Left colon (tissue), 2 donors: Measurements from ENCODE around the gene TRPV4. TPM values are rescaled to one million over a fixed set of nuclear protein-coding genes. Genes with fewer than 3 reads are reported as not detected.
A peak's percentile ranks its signal among the peaks of the same experiment; 100 is the strongest.

ENCODE experiments used
- ATAC-seq: fragments of 200-7000 bp; cut with Tn5 transposase; one replicate; pipeline ENCODE4 v1.9.1; 2020; ENCODE audit warnings: mild to moderate bottlenecking, moderate library complexity
- DNase-seq, 2 donors: peaks; one replicate each; pipeline ENCODE4 v3.0.0-alpha.2; 2020
- intact Hi-C, 2 donors: fragments of 100-400 bp; cut with DNase I in 1 of 2; cut with micrococcal nuclease in 1 of 2; formaldehyde crosslinking; loops; one replicate each; pipeline versions ENCODE4 v1.11.2 to v1.14.0; 2022; cut with DNase I, micrococcal nuclease
- long read RNA-seq: library from polyadenylated mRNA; unstranded; transcript quantifications from one replicate; pipeline ENCODE4 v2.0.0, GENCODE V29; 2021
- total RNA-seq, 2 donors: library from RNA; stranded (reverse); fragmentation: NEBNext Ultra II Directional; extraction: Animal tissue kit (Norgen Biotek cat#: 25700); gene quantifications; one replicate each; pipeline ENCODE4 v1.2.1, GENCODE V29; 2021
- donor health status: DM: no; HTN: no; CAD: no.
- donor health status: DM: yes; HTN: yes; CAD: no.

TRPV4 gene
- under 1 TPM; 0.09 to 0.36 TPM for total RNA-seq
- long read RNA-seq = 0 reads

DNA sequence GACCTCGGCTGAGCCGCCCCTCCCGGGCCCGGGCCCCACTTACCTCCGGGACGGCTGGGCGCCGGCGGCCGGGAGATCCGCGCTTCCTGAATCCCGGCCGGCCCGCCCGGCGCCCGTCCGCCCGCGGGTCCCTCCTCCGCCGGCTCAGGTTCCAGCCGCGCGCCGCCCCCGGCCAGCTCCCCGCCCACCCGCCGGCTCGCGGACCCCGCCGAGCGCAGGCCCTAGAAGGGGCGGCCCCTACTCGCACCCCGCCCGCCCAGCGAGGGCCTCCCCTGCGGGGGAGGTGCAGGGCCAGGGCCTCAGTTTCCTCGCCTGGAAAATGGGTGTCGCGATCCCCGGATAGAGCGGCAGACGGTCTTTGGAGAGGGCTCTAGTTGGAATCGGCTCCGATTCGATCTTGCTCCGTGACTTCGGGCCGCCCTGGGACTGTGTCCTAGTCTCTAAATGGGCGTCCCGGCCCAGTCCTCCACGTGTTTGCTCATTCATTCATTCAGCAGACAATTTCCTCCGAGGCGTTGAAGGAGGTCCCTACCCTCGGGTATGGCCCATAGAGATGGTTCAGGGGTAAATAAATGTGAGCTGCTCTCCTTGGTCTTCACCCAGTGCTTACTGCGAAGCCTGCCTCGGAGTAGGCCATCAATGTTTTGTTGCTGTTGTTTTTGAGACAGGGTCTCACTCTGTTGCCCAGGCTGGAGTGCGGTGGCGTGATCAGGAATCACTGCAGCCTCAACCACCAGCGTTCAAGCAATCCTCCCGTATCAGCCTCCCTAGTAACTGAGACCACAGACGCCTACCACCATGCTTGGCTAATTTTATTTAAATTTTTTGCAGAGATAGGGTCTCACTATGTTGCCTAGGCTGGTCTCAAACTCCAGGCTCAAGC, at the start of gene TRPV4:
Gene TRPV4, minus strand, starts transcription at position 92 of the 883 bp plus-strand sequence. CDS start 18,602 bp downstream, outside the sequence.
- DNase-seq (no peak), ATAC-seq (peak; percentile 28)
- intact Hi-C loops = no loop called here

DNA sequence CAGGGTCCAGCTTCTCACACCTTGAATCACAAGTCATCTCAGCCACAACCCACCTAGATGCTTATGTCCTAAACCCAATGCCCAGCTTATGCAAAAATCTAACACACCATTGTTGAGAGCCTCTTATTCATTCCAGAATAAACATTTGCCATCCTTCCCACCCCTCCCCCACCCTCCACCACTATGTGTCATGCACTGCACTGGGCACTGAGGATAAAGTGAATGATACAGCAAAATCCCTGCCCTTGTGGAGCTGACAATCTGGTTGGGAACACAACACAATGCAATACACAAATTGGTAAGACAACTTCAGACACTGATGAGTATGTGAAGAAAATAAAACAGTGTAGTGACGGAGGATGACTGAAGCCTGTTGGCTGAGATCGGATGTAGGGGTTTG, 48.6 kb upstream of the TRPV4 start:
- ATAC-seq (no peak), DNase-seq (no peak)
- intact Hi-C loops = no loop called here

DNA sequence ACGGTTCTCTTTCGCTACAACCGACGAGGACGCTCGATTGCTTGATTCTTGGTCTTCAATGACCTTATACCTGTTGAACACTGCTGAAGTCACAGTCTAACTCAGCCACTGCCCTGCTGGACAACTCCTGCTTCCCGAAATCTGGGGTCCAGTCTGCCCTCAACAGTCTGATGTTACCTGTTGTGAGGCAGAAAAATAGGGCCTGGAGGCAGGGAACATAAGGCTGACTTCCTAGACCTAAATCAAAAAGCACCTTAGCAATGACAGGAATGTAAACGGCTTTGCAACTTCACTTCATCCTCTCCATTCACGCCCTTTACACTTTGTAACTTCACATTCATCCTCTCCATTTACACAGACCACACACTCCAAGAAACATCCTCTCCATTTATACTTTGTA, 47.7 kb upstream of the TRPV4 start:
- ATAC-seq (peak; percentile 17), DNase-seq (no peak)
- intact Hi-C loops = no loop called here

DNA sequence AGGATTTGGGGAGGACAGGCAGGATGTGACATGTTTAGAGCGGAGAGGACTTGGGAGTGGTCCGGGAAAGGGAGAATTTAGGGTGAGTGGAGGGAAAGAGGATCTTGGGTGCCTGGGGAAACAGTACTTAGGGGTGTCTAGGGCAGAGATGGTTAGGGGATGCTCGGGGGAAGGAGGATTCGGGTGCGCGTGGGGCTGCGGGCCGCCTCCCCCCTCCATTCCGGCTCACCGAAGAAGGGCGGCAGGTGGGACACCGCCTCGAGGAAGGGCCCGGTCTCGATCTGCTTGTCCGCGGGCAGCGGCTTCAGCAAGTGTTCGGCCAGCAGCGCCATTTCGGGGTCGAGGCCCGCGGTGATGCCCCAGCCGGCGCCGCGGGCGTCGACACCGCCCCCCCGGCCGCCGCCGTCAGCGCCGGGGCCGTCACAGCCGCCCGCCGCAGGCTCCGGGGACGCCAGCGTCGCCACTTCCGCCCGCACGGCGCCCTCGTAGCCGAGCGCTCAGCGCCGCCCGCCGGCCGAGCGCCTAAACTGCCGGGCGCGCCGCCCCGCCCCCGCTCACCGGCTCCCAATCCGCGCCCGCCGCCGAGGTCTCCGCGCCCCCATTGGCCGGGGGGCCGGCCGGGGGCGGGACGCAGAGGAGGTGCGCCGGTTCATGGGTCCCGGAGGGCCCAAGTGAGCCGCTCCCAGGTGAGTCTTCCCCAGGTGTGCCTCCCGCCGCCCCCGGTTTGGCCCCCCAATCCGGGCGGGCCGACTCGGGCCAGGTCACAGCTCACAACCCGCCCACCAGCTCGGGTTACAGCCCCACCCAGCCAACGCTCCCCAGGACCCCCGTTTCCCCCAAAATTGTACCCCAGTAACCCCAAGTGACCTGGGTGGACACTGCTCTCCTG, 47.1 kb upstream of the TRPV4 start, which contains the start of gene GLTP:
Gene GLTP, minus strand, starts transcription at position 499 of the 889 bp plus-strand sequence. Its CDS starts 167 bp downstream, at position 332.
- ATAC-seq (peak; percentile 84), DNase-seq (peak; percentile 81 to 88)
- intact Hi-C loops = no loop called here

DNA sequence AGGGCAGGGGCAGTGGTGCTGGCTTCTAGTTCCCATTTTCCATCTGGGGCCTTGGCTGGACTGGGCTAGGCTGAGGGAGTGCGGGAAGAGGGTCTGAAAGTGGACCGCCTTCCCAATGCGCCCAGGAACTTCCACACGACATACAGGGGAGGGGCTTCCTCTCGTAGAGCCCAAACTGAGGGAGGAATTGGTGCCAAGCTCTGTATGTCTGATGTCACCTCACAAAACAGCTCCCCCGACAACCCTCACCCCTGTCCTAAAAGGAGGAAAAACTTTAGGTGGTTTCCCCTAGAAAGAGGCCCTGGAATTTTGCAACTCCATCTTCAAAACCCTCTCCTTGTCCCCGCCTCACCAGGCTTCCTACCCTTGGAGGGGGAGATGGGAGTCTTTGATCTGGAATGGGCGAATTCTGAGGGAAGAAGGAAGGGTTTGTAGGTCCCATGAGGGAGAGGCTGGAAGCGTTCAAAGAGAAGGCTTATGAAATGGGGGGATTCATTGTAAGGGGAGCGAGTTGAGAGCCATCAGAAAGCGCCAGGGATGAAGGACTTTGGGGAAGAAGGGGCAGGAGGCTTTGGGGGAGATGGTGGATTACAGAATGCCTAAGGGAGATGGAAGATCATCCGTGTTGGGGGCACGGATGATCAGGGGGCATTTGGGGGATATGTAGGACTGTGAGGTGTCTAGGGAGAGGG, 46.3 kb upstream of the TRPV4 start:
- intact Hi-C loops = no loop called here
- ATAC-seq (no peak), DNase-seq (no peak)

DNA sequence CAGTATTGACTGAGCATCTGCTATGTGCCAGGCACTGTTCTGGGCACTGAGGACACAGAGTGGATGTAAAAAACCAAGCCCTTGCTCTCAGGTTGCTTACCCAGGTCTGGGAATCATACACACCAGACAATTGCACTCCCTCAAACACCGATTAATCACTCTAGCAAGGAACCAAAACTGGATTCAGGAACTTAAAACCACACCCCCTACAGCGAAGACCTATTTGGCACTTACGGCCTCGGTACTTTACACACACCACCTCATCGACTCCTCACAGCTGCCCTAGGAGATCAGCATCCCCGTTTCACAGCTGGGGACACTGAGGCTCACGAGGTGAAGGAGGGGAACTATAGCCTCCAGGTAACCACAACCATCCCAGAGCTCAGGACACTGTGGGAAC, 45.6 kb upstream of the TRPV4 start:
- DNase-seq (no peak), ATAC-seq (peak; percentile 2)
- intact Hi-C loops = no loop called here

DNA sequence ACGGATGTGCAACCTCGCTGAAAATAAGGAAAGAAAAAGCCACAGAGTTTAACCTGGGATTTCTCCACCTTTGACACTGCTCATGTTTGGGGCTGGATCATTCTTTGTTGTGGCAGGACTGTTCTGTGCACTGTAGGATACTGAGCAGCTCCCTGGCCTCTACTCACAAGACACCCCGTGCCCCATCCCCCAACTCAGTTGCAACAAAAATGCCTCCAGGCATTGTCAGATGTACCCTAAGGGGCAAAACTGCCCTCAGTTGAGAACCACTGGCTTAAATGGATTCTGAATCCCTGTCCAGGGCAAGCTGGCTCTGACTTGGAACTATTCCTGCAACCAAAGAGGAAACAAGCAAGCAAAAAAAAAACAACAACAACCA, 45.0 kb upstream of the TRPV4 start:
- DNase-seq = no peak
- intact Hi-C loops = no loop called here
- ATAC-seq = no peak

DNA sequence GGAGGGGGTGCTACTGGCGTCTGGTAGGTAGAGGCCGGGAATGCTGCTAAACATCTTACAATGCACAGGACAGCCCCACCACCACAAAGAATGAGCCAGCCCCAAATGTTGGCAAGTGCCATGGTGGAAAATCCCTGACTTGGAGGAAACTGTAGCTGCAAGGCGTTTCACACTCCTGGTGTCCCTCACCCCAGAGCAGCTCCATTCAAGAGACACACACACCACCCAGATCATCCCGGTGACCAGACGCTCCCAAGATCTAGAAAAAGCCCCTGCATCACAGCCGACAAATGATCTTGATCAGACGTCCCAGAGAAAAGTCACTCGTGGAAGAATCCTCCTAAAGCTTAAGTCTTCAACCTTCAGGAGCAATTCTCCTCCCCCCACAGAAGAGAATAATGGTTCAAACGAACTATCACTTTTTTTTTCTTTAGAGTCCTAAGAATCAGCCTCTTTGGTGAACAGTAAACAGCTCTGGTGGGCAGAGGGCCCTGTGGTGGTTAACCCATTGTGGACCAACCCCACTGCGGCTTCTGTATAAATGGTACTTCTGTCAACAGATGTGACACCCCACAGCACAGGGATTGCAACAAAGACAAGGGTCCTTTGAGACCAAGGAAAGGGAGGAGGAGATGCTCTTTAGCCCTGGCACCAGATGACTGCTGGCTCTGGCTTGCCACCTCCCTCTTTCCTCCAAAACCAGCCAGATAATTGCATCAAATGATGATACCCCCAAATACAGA, 44.5 kb upstream of the TRPV4 start:
- intact Hi-C loops = no loop called here
- ATAC-seq (no peak), DNase-seq (no peak)

DNA sequence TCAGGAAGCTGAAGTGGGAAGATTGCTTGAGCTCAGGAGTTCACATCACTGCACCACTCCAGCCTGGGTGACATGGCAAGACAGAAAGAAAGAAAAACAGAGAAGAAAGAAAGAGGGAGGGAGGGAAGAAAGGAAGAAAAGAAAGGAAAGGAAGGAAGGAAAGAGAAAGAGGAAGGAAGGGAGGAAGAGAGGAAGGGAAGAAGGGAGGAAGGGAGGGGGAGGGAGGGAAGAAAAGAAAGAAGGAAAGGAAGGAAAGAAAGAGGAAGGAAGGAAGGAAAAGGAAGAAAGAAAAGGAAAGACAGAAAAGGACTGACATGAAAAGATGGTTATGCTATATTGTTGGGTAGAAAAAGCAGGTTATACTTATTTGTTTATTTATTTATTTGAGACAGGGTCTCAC, 43.2 kb upstream of the TRPV4 start:
- no peak for ATAC-seq
- intact Hi-C loops = no loop called here

DNA sequence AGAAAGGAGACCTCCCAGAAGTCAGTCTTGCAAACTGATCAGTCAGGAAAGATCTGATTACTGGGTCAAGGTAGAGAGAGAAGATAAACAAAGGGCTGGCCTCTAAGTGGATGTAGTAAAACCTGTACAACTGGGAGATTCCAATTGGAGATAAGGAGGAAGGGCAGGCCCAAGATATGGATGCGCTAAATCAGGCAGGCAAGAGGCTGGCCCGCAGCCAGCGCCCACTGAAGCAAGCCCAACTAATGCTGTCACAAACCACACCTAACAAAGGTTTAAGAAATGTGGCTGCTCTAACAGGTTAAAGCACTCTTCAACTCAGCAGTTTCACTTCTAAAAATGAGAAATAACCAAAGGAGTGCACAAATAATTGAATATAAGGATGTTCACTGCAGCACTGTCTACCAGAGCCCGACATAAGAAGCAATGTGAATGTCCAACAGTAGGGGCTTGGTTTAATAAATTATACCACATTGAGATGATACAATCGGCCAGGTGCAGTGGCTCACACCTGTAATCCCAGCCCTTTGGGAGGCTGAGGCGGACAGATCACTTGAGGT, 42.5 kb upstream of the TRPV4 start:
- DNase-seq = peak; percentile 81 to 86
- ATAC-seq = peak; percentile 70
- intact Hi-C loops = no loop called here

More for the DNA sequence above, 43.2 kb upstream of the TRPV4 start:
- DNase-seq = no peak

DNA sequence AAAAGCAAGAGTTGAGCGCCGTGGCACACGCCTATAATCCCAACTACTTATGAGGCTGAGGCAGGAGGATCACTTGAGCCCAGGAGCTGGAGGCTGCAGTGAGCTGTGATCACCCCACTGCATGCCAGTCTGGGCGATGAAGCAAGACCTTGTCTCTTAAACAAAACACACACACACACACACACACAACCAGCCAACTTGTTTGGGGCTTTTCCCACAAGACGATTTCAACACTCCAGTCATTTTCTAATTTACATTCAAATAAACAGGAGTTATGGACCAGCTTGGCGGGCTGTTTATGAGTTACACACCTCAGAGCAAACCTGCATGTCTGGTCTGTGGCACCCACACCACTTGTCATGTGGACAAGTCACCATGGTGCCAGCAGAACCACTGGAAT, 40.5 kb upstream of the TRPV4 start:
- ATAC-seq (no peak), DNase-seq (peak in 1 of 2 donors; percentile 37)
- intact Hi-C loops = no loop called here

DNA sequence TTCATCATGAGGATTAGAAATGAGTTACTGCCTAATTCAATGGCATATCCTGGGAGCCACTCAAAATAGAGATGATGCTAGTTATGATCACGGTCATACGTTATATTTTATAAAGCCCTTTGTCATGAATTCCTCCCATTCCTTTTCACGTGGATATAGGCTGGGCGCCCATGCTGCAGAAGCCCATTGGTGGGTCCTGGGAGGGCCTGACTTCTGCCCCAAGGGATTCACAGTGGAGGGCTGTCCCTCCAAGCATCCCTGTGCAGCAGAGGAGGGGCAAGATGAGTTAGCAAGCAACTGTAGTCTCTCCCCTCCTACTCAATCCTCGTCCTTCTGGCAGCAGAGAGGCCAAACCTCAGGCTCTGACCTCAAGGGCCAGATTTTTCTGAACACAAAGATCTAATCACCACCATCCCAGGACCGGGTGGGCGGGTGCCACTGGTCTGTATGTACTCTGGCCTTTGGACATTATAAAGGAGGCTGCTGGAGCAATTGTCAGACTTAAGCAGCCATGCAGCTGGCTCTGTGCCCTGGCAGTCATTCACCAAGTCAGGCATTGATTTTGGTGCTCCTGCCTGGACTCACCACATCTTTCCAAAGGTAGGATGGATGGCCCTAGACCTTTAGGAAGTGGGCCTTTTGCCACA, 38.6 kb upstream of the TRPV4 start:
- DNase-seq (peak; percentile 85 to 90), ATAC-seq (peak; percentile 72)
- intact Hi-C loops = no loop called here

DNA sequence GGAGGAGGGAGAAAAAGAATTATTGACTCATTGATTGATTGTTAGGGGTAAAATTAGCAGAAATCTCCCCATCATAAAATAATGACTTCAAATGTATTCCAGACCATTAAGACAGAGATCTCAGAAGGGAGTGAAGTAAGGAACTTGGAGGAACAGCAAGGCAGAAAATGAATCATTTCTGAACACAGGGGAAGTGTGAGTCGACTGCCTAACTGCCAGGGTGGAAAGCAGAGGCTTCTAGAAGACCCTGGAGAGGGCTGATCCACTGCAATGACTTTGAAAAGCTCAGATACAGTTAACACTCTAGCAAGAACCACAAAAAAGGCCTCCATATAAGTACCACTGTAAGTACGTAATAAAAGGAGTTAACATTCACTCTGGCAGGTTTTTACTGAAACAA, 37.5 kb upstream of the TRPV4 start:
- no peak for DNase-seq
- intact Hi-C loops = no loop called here
- ATAC-seq = no peak

DNA sequence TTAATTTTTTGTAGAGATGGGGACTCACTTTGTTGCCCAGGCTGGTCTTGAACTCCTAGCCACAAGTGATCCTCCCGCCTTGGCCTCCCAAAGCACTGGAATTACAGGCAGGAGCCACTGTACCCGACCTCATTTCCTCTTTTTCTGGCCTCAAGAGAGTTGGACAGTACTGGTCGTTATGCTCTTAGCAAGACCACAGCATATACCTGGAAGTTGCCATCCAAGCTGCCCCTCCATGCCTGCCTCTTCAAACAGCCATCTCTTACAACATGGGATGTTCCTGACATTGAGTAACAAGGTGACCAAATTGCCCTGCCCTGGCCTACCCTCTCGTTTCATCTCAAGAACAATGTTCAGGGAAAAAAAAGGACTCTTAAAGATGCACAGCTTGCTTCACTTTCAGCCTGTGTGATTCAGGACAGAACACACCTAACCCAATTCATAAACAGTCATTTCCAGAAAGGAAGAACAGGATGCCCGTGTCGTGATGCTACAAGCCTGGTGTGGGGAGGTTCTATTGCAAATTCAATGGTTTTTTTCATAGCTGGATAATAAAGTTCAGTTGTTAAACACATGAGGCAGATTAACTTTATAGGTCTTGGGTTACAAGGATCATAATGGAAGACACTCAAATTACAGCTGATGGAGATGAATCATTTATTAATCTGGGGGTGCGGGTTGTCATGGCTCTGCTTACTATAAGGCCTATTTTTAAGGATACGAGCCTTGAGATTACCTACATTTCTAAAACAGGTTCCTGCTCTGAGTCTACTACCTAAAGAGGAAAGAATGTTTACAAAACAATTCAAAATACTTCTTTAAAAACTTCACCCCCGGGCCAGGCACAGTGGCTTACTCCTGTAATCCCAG, 35.2 kb upstream of the TRPV4 start:
- ATAC-seq (peak; percentile 60), DNase-seq (no peak)
- intact Hi-C loops = no loop called here

DNA sequence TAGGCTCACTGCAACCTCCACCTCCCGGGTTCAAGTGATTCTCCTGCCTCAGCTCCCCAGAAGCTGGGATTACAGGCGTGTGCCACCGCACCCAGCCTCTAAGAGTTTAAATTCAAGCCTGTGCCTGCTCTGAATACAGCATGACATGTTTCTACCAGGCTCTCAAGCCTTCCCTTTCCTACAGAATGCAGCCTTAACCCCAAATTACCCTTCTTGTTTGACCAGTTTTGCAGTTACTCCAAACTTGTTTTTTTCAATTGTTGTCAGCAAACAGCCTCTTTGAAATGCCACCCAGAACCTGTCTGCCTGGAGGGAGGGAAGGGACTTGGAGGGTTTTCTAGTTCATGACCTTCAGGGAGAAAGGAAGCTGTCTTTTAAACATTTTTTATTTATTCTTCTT, 31.7 kb upstream of the TRPV4 start:
- DNase-seq (no peak), ATAC-seq (peak; percentile 34)
- intact Hi-C loops = no loop called here

DNA sequence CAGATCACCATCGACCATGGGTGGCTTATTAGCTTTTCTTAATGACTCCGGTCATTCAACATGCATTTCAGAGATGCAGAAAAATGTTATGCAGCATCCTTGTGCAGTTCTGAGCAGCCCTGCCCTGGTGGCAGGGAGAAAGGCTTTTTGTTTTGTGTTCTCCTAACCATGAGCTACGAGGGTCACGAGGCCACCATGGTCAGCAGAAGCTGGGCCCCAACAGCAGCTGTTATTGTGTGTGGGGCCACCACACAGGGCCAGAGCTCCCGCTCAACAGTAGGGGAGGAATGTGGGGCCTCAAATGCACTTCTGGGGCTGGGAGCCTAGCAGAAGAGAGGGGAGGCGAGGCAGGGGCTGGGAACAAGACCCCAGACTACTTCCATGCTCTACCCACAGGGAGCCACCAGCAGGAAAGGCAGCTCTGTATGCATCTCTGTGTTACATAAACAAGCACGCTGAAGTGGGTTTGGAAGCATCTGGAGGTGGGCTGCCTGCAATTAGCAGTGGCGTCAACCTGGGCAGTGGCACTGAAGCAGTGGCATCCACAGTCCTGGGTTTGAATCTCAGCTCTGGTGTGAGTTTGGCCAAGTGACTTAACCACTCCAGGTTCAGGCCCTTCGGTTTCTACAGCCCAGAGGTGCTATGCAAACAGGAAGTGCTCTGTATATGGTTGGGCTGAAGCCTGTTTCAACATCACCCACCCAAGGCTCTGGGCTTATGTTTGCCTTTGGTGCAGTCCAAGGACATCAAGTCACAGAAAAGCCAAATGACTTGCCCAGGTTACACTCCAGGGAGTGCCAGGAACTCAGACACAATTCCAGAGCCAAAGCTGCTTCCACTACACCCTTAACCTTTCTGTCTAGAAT, 30.9 kb upstream of the TRPV4 start:
- intact Hi-C loops = no loop called here
- DNase-seq (peak in 1 of 2 donors; percentile 79), ATAC-seq (peak; percentile 83)
